DMS53 (cell line): ENCODE data around the gene CDKL4.
"Not testable (repeated sequence)": the region's sequence is repeated elsewhere in the genome, so short reads cannot be mapped to it uniquely, and the experiment has no call there.

Experiments
- DNase-seq: peaks from one replicate; lab custom pipeline; 2025; lab: John Stamatoyannopoulos, UW

The CDKL4 gene

DNA sequence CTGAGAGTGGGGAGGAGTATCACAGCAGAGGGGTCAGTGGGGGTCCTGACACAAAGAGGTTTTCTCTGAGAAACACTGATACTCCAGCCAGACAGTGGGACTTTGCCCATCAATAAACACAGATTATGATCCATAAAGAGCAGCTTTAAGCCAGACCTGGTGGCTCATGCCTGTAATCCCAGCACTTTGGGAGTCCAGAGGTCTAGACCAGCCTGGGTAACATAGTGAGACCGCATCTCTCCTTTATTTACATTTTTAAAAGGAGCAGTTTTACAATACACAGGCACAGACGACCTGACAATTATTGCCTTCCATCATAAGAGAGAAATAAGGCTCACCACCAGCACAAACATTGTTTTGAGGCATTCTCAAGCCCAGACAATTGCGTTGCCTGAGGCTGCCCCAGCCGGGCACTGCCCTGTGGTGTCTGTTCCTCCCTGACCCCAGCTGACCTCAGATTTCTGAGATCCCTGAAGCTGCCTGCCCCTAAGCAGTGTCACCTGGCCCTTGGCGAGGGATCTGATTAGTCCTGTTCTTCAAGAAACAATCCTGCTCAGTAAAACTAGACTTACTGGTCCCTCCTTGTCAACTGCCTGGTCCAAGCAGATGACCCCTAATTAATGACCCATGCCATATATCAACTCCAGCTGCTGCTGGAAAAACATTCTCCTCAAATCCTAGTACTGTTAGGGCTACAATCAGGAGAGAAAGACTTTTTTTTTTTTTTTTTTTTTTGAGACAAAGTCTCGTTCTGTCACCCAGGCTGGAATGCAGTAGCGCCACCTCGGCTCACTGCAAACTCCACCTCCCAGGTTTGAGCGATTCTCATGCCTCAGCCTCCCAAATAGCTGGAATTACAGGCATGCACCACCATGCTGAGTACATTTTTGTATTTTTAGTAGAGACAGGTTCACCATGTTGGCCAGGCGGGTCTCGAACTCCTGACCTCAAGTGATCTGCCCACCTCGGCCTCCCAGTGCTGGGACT is 63.5 kb downstream of the CDKL4 start:
- DNase-seq, result no peak

DNA sequence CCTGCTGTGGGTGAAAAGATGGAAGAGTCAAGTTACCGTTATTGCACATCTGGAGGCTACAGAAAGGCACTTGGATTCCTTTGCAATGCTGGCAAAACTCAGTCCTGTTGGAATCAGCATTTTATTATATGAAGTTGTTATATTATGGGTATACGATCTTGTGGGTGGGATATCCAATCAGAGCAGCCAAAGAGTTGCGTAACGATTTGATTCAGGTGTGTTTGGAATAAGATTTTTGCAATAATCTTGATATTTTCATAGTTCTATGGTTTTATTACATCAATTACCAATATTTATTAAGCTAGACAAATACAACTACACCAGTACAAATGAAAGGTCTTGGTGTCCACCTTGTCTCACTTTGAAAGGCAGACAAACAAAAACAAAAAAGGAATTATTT is 65.0 kb downstream of the CDKL4 start:
- no peak for DNase-seq

DNA sequence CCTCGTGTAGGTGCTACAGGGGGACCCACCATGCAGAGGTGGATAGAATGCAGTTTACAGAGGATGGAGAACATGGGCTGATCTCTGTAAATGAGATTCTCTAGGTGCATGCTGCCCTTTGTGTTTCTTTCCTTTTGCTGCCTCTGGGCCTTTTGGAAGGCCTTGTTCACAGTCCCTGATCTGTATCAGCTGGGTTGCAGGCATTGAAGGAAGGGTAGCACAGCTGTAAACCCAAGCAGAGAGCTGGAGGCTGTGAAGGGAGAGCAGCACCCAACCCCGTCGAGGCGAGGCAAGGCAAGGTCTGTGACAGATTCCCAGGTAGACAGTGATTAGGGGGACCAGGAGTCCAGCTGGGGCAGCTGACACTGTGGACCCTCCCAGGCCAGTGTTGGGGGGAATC is 66.8 kb downstream of the CDKL4 start:
- DNase-seq, result no peak

GRCh38 chr2:39175026-39175812 is 68.6 kb downstream of the CDKL4 start:
- DNase-seq, result no peak

GRCh38 chr2:39174022-39174421 is 69.7 kb downstream of the CDKL4 start:
- DNase-seq, result no peak

GRCh38 chr2:39172047-39172706 is 71.6 kb downstream of the CDKL4 start:
- not testable (repeated sequence) for DNase-seq

DNA sequence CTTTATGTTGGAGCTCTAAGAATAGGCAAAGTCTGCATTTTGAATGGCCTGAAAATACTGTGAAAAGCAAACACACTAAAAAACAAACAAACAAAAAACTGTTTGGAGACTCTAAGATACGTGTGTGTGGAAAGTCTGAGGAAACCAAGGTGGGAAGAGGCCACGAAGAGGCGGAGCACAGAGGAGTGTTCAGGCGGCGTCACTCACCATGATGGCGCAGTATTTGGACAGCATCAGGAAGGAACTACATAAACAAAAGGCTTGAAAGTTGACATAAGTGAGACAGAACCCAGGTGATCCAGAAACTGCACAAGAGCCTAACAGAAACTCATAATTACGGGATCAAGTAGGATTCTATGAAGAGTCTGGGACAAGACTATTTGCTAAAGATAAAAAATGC is 72.1 kb downstream of the CDKL4 start:
- DNase-seq, result no peak

- DNase-seq, result no peak
These were observed 79.7 kb downstream of the CDKL4 start for GRCh38 chr2:39164089-39164488.

DNA sequence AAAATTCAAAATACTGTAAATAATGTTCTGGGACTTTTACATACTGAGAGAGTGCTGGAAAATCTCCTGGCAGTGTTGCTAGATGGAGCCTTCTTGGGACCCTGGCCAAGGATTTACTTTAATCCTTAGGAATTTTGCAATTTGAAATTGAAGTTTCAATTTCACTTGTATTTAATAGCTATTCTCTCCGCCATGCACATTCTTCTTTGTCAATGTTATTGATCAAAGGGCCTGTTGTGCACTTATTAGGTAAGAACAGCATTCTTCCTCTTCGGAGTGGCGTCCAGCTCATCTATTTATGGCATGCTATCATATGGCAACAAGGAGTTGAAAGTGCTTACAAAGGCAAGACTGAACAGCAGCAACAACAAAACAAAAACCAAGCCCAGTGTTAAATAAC is 82.8 kb downstream of the CDKL4 start:
- no peak for DNase-seq

GRCh38 chr2:39159283-39159682 is 84.5 kb downstream of the CDKL4 start:
- DNase-seq, result no peak

DNA sequence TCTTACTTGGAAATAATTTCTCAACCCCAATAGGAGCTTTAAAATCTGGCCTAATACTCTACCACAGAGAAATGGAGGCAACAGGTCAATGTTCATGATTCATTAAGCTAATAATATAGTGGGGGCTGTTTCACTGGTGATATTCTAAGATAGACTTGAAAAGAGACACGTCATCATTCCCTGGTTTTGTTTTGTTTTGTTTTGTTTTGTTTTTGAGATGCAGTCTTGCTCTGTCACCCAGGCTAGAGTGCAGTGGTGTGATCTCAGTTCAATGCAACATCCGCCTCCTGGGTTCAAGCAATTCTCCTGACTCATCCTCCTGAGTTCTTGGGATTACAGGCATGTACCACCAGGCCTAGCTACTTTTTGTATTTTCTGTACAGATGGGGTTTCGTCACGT is 85.4 kb downstream of the CDKL4 start:
- no peak for DNase-seq

DNA sequence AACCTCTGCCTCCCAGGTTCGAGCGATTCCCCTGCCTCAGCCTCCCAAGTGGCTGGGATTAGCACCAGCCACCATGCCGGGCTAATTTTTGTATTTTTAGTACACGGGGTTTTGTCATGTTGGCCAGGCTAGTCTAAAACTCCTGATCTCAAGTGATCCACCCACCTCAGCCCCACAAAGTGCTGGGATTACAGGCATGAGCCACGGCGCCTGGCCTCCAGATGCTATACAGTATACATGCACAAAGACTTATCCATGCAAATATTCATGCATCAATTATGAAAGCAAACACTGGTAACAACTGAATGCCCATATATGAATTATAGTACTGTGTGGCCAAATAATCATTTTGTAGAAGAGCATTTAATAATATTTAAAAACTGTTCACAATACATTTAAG is 86.9 kb downstream of the CDKL4 start:
- no peak for DNase-seq

- DNase-seq, result no peak
These were observed 87.7 kb downstream of the CDKL4 start for GRCh38 chr2:39156107-39156506.

DNA sequence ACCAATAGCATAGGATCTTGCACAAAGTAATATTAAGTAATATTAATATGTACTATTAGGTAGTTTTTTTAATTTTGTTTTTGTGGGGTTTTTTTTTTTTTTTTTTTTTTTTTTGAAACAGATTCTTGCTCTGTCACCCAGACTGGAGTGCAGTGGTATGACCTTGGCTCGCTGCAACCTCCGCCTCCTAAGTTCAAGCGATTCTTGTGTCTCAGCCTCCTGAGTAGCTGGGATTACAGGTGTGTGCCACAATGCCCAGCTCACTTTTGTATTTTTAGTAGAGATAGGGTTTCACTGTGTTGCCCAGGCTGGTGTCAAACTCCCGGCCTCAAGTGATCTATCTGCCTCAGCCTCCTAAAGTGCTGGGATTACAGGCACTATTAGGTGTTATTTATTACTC is 88.2 kb downstream of the CDKL4 start:
- DNase-seq, result not testable (repeated sequence)

GRCh38 chr2:39154944-39155343 is 88.8 kb downstream of the CDKL4 start:
- no peak for DNase-seq

GRCh38 chr2:39153312-39153711 is 90.5 kb downstream of the CDKL4 start:
- no peak for DNase-seq

GRCh38 chr2:39152504-39152903 is 91.3 kb downstream of the CDKL4 start:
- no peak for DNase-seq

DNA sequence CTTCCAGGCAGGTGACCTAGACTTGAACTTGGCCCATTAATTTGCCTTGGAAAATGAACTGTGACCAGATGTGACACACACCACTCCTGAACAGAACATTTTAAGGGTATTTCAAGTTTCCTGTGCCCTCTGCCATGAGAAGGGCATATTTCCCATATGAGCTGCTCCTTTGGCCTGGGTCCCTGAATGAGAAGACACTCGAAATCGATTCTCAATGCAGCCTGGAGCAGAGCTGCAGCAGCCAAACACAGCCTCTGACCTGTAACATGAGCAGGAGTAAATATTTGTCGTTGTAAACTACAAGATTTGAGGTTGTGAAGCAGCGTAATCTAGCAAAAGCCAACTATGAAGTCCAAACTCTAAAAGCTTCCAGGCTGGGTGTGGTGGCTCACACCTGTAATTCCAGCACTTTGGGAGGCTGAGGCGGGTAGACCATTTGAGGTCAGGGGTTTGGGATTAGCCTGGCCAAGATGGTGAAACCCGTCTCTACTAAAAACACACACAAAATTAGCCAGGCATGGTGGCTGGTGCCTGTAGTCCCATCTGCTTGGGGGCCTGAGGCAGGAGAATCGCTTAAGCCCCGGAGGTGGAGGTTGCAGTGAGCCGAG is 92.8 kb downstream of the CDKL4 start:
- peak; percentile 54 for DNase-seq

DNA sequence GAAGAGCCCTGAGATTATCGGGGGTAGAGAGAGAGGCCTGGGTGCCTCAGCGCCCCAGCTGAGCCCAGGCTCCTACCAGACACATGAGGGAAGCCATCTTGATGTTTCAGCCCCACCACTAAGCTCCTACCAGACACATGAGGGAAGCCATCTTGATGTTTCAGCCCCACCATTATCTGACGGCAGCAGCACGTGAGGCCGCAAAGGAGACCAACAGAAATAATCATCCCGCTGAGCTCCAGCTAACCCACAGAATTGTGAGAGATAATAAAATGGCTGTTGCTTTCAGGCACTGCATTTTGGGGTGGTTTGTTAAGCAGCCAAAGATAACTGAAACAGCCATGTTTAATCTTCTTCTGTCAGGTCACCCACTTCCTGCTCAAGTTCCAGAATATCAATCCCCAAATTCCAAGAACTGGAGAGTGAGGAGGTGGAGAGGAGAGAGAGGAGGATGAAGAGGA is 93.6 kb downstream of the CDKL4 start:
- no peak for DNase-seq

GRCh38 chr2:39146630-39147029 is 97.1 kb downstream of the CDKL4 start:
- DNase-seq, result no peak

DNA sequence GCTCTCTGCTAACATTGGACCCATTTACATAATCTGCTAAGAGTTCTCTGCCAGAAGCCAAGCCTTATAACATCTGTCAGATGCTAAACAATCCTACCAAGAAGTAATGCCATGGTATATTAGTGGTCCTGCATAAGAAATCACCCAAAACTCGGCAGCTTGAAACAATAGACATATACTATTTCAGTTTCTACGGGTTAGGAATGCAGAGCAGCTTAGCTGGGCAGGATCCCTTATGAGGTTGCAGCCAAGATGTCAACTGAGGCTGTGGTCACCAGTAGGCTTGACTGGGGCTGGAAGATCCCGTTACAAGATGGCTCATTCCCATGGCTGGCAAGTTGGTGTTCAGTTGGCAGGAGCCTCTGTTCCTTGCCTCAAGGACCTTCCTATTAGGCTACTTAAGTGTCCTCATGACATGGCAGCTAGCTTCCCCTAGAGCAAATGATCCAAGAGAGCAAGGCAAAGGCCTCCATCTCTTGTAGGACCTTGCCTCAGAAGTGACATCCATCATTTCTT is 97.8 kb downstream of the CDKL4 start:
- DNase-seq, result no peak

GRCh38 chr2:39144416-39144815 is 99.4 kb downstream of the CDKL4 start:
- DNase-seq, result no peak
